ENCODE measurements around the gene HSP90B1.
A peak's percentile ranks its signal among the peaks of the same experiment; 100 is the strongest.

HSP90B1 gene

GRCh38 chr12:103913100-103913499, 17.1 kb upstream of the HSP90B1 start:
- Mint-ChIP-seq H3K4me1 (no peaks in the 10 kb centered on the region), H3K4me3 (no peak overlapping the region), H3K27ac (no peak overlapping the region), H3K9me3 (peaks cover 3% of the 10 kb centered on the region), H3K27me3 (no peaks in the 10 kb centered on the region), H3K36me3 (peaks cover 17% of the 10 kb centered on the region)
- ATAC-seq = no peak

- Mint-ChIP-seq H3K36me3 (peaks cover 17% of the 10 kb centered on the region), H3K4me3 (no peak overlapping the region), H3K27ac (no peak overlapping the region), H3K27me3 (no peaks in the 10 kb centered on the region), H3K9me3 (peaks cover 3% of the 10 kb centered on the region), H3K4me1 (no peaks in the 10 kb centered on the region)
- no peak for ATAC-seq
These were observed 14.9 kb upstream of the HSP90B1 start for GRCh38 chr12:103915306-103915705.

DNA sequence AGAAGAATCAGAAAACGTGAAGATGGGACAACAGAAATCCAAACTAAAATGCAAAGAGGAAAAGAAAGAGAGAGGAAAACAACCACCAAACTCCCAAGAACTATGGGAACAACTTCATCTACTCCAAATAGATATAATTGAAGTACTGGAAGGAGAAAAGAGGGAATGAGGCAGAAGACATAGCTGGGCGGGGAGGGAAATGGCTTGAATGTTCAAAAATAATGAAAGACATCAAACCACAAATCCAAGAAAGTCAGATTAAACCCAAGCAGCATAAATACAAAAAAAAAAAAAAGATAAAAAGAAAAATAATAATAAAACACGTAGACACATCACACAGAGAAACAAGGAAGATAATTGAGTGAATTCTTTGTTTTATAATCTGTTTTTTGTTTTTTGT, 12.3 kb upstream of the HSP90B1 start:
- Mint-ChIP-seq H3K4me3 (no peak overlapping the region), H3K9me3 (peaks cover 3% of the 10 kb centered on the region), H3K36me3 (peaks cover 17% of the 10 kb centered on the region), H3K27me3 (no peaks in the 10 kb centered on the region), H3K27ac (no peak overlapping the region), H3K4me1 (no peaks in the 10 kb centered on the region)
- no peak for ATAC-seq

DNA sequence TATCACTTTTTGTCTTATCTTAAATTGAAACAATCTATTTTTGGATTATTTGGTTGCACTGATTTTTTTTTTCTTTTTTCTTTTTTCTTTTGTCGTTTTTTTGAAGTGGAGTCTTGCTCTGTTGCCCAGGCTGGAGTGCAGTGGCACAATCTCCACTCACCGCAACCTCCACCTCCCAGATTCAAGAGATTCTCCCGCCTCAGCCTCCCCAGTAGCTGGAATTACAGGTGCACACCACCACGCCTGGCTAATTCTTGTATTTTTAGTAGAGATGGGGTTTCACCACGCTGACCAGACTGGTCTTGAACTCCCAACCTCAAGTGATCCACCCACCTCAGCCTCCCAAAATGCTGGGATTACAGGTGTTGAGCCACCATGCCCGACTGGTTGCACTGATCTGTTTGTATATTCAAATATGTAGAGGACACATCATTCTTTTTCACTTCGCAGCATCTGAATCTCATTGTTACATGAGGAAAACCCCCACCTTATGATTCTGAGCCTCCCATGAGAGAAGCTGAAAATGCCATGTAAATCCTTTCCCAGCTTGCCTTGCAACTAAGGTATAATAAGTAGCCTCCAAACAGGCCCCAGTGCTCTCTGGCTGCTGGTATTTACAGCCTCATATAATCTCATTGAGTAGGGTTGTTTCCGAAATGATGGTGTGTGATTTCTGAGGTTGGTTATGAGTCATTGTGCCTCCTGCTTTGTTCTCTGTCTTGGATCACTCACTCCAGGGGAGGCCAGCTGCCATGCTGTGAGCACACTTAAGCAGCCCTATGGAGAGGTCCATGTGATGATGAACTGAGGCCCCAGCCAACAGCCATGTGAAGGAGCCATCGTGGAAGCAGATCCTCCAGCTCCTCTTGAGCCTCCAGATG, 5.2 kb upstream of the HSP90B1 start:
- Mint-ChIP-seq H3K27ac (peak overlapping the region; percentile 94), H3K36me3 (peaks cover 11% of the 10 kb centered on the region), H3K27me3 (no peaks in the 10 kb centered on the region), H3K4me1 (peaks cover 43% of the 10 kb centered on the region), H3K4me3 (peak overlapping the region; percentile 80), H3K9me3 (peaks cover 3% of the 10 kb centered on the region)
- peak; percentile 59 for ATAC-seq

GRCh38 chr12:103928682-103929045, 1.5 kb upstream of the HSP90B1 start:
- Mint-ChIP-seq H3K27me3 (no peaks in the 10 kb centered on the region), H3K27ac (peak overlapping the region; percentile 91), H3K4me1 (peaks cover 63% of the 10 kb centered on the region), H3K9me3 (peaks cover 3% of the 10 kb centered on the region), H3K36me3 (peaks cover 34% of the 10 kb centered on the region), H3K4me3 (peak overlapping the region; percentile 89)
- peak; percentile 34 for ATAC-seq

GRCh38 chr12:103929046-103929783, 995 bp upstream of the HSP90B1 start:
- peak; percentile 62 for ATAC-seq
- Mint-ChIP-seq H3K4me1 (peaks cover 62% of the 10 kb centered on the region), H3K27ac (peak overlapping the region; percentile 91), H3K27me3 (no peaks in the 10 kb centered on the region), H3K36me3 (peaks cover 37% of the 10 kb centered on the region), H3K4me3 (peak overlapping the region; percentile 89), H3K9me3 (peaks cover 3% of the 10 kb centered on the region)

- H3K36me3 Mint-ChIP-seq = peaks cover 41% of the 10 kb centered on the region
- peak overlapping the region; percentile 89 for H3K4me3 Mint-ChIP-seq
- no peak for ATAC-seq
- peak overlapping the region; percentile 91 for H3K27ac Mint-ChIP-seq
- peaks cover 3% of the 10 kb centered on the region for H3K9me3 Mint-ChIP-seq
- H3K27me3 Mint-ChIP-seq = no peaks in the 10 kb centered on the region
- H3K4me1 Mint-ChIP-seq = peaks cover 62% of the 10 kb centered on the region
These were observed 501 bp upstream of the HSP90B1 start for GRCh38 chr12:103929784-103930033.

GRCh38 chr12:103930787-103931735, 851 bp downstream of the HSP90B1 start:
- H3K36me3 Mint-ChIP-seq = peaks cover 49% of the 10 kb centered on the region
- peak overlapping the region; percentile 89 for H3K4me3 Mint-ChIP-seq
- ATAC-seq = peak; percentile 1
- H3K9me3 Mint-ChIP-seq = no peaks in the 10 kb centered on the region
- peaks cover 66% of the 10 kb centered on the region for H3K4me1 Mint-ChIP-seq
- H3K27me3 Mint-ChIP-seq = no peaks in the 10 kb centered on the region
- peak overlapping the region; percentile 91 for H3K27ac Mint-ChIP-seq

DNA sequence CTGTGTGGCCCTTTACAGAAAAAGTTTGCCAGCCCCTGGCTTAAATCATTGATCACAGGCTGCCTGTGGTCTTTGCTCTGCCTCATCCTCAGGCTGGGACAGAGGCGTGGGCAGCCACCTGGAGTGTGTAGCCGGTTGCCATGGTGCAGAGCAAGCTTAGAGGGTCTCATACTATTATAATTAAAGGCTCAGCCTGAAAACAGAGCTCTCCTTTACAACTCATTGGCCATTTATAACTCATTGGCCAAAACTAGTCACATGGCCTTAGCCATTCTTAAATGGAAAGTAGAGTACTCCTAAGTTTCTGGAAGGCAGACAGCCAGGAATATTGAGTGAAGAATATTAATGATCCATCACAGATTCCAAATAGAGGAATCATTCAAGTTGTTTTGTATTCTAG, 3.0 kb downstream of the HSP90B1 start:
- no peaks in the 10 kb centered on the region for H3K27me3 Mint-ChIP-seq
- no peaks in the 10 kb centered on the region for H3K9me3 Mint-ChIP-seq
- ATAC-seq = no peak
- H3K4me3 Mint-ChIP-seq = peak overlapping the region; percentile 22
- H3K27ac Mint-ChIP-seq = no peak overlapping the region
- peaks cover 56% of the 10 kb centered on the region for H3K4me1 Mint-ChIP-seq
- peaks cover 51% of the 10 kb centered on the region for H3K36me3 Mint-ChIP-seq

DNA sequence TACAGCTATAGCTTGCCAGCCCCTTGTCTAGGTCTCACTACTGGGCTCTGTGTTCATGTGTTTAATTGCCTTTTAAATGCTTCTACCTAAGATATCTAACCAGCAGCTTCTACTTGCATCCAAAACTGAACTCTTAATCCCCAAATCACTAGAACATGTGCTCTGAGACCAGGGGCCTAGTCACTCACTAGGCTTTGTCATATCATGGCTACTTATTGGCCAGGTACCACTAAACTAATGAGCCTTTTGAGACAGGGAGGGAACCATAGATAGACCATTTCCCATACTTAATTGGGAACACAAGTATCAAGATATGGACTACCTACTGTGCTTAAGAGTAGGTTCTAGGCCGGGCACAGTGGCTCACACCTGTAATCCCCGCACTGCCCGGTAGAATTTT, 6.5 kb downstream of the HSP90B1 start:
- H3K27me3 Mint-ChIP-seq = no peaks in the 10 kb centered on the region
- peaks cover 45% of the 10 kb centered on the region for H3K4me1 Mint-ChIP-seq
- H3K4me3 Mint-ChIP-seq = no peak overlapping the region
- peaks cover 62% of the 10 kb centered on the region for H3K36me3 Mint-ChIP-seq
- ATAC-seq = no peak
- H3K27ac Mint-ChIP-seq = peak overlapping the region; percentile 19
- no peaks in the 10 kb centered on the region for H3K9me3 Mint-ChIP-seq

- Mint-ChIP-seq H3K36me3 (peaks cover 87% of the 10 kb centered on the region), H3K27ac (no peak overlapping the region), H3K9me3 (no peaks in the 10 kb centered on the region), H3K4me3 (no peak overlapping the region), H3K4me1 (peaks cover 13% of the 10 kb centered on the region), H3K27me3 (no peaks in the 10 kb centered on the region)
- no peak for ATAC-seq
These were observed 14.8 kb downstream of the HSP90B1 start for GRCh38 chr12:103944964-103945363.

- Mint-ChIP-seq H3K27ac (peak overlapping the region; percentile 44), H3K4me3 (no peak overlapping the region), H3K27me3 (no peaks in the 10 kb centered on the region), H3K4me1 (peaks cover 8% of the 10 kb centered on the region), H3K9me3 (no peaks in the 10 kb centered on the region), H3K36me3 (peaks cover 67% of the 10 kb centered on the region)
- no peak for ATAC-seq
These were observed 17.8 kb downstream of the HSP90B1 start for GRCh38 chr12:103947871-103948555.

DNA sequence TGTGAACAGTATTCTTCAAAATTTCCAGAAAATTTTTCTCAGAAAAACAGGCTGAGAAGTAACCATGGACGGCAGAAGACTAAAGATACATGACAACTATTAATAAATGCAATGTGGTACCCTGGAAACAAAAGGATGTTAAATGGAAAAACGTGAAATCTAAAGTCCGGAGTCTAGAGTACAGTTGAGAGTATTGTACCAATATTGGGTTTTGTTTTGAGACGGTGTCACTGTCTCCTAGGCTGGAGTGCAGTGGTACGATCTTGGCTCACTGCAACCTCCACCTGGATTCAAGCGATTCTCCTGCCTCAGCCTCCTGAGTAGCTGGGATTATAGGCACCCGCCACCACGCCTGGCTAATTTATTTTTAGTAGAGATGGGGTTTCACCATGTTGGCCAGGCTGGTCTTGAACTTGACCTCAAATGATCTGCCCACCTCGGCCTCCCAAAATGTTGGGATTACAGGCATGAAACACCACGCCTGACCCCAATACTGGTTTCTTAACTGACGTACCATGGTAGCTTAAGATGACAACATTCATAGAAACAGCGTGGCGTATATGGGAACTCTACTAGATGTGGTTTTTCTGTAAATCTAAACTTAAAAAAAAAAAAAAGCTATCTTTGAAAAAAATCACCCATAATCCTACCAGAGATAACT, 18.7 kb downstream of the HSP90B1 start:
- no peaks in the 10 kb centered on the region for H3K9me3 Mint-ChIP-seq
- H3K27me3 Mint-ChIP-seq = no peaks in the 10 kb centered on the region
- no peak for ATAC-seq
- H3K36me3 Mint-ChIP-seq = peaks cover 61% of the 10 kb centered on the region
- peaks cover 8% of the 10 kb centered on the region for H3K4me1 Mint-ChIP-seq
- no peak overlapping the region for H3K4me3 Mint-ChIP-seq
- H3K27ac Mint-ChIP-seq = no peak overlapping the region

DNA sequence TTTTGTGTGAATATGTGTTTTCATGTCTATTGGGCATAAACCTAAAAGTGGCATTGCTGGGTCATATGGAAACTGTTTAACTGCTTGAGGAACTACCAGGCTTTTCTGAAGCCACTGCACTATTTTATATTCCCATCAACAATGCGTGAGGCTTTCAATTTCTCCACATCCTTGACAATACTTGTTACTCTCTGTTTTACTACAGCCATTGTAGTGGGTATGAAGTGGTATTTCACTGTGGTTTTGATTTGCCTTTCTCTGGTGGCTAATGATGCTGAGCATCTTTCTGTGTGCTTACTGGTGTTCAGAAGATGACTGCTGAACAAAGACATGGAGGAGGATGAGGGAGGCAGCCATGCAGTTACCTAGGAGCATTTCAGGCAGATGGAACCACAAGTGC, 22.3 kb downstream of the HSP90B1 start:
- H3K36me3 Mint-ChIP-seq = peaks cover 42% of the 10 kb centered on the region
- no peaks in the 10 kb centered on the region for H3K27me3 Mint-ChIP-seq
- no peak overlapping the region for H3K27ac Mint-ChIP-seq
- H3K4me3 Mint-ChIP-seq = no peak overlapping the region
- no peak for ATAC-seq
- H3K4me1 Mint-ChIP-seq = peaks cover 27% of the 10 kb centered on the region
- no peaks in the 10 kb centered on the region for H3K9me3 Mint-ChIP-seq
